Measurements from ENCODE around the gene PXN. TPM values are rescaled to one million over a fixed set of nuclear protein-coding genes. Genes with fewer than 3 reads are reported as not detected.
"Not testable (repeated sequence)": the region's sequence is repeated elsewhere in the genome, so short reads cannot be mapped to it uniquely, and the experiment has no call there.

Gene PXN
- total and polyA plus RNA-seq, 11 donors = 34.3 to 103 (median 69.9) TPM

DNA sequence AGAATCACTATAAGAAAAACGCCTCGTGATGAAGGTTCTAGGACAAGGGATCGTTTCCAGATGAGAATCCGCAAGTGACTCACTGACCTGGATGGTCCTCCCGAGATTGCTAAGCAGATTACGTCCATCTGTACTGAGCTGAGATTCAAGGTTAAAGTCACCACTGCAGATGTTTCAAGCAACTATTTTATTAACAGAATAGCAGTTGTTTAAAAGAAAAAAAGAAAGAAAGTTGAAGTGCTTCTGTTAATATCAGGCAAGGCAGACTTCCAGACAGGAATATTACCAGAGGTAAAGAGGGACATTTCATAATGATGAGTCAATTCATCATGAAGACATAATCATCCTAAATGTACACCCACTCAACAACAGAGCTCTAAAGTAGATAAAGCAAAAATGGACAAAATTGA lies 17.9 kb downstream of the PXN start:
- Histone ChIP-seq H3K4me1 (peaks cover 7 to 97% (median 85%) of the 10 kb centered on the region in 12 donors), H3K4me3 (peak overlapping the region in 9 of 12 donors; percentile 24 to 48 (median 35)), H3K36me3 (no peaks in the 10 kb centered on the region), H3K27ac (peak overlapping the region; percentile 30 to 93 (median 80)), H3K27me3 (no peaks in the 10 kb centered on the region), H3K9me3 (no peaks in the 10 kb centered on the region)
- no peak for ATAC-seq
- no peak for DNase-seq
- intact Hi-C loops (cut with DNase I) = loop anchor here in 1 of 10 donors (2.0 kb wide), 1 partner anchor 13 kb away; no protein-coding TSS in a partner anchor
- no peak for TF ChIP-seq POLR2A (IDR thresholded peaks at IDR 0.05)
- TF ChIP-seq, protein P1, sequence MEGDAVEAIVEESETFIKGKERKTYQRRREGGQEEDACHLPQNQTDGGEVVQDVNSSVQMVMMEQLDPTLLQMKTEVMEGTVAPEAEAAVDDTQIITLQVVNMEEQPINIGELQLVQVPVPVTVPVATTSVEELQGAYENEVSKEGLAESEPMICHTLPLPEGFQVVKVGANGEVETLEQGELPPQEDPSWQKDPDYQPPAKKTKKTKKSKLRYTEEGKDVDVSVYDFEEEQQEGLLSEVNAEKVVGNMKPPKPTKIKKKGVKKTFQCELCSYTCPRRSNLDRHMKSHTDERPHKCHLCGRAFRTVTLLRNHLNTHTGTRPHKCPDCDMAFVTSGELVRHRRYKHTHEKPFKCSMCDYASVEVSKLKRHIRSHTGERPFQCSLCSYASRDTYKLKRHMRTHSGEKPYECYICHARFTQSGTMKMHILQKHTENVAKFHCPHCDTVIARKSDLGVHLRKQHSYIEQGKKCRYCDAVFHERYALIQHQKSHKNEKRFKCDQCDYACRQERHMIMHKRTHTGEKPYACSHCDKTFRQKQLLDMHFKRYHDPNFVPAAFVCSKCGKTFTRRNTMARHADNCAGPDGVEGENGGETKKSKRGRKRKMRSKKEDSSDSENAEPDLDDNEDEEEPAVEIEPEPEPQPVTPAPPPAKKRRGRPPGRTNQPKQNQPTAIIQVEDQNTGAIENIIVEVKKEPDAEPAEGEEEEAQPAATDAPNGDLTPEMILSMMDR (IDR thresholded peaks at IDR 0.05) = no peak
- WGBS, 4 donors = 44 to 57% (median 52%) methylated on average over 6 of the region's 6 CpGs

DNA sequence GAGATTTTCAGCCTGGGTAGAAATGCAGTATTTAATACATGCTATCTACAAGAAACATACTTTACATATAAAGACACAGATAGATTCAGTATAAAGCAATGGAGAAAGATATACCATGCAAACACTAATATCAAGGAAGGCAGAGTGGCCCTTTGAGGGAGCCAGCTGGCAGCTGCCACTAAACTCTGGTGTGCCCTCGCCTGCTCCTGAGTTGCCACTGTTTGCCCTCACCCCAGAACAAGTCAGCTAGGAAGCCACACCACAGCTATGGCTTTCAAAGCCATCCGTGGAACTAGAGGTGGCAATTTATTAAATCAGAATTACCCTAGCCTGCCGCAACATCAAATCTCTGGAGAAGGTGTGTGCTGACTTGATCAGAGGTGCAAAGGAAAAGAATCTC lies 18.3 kb downstream of the PXN start:
- no peak for ATAC-seq
- TF ChIP-seq, protein P1 (IDR thresholded peaks at IDR 0.05) = no peak
- no peak for TF ChIP-seq POLR2A (IDR thresholded peaks at IDR 0.05)
- peak overlapping the region; percentile 30 to 93 (median 80) for H3K27ac ChIP-seq
- H3K9me3 ChIP-seq = no peaks in the 10 kb centered on the region
- intact Hi-C loops (cut with DNase I) = no loop called here
- H3K4me3 ChIP-seq = peak overlapping the region in 9 of 12 donors; percentile 24 to 48 (median 35)
- H3K36me3 ChIP-seq = no peaks in the 10 kb centered on the region
- DNase-seq = no peak
- no peaks in the 10 kb centered on the region for H3K27me3 ChIP-seq
- 46 to 56% (median 51%) methylated on average over 3 of the region's 3 CpGs for WGBS, 4 donors
- H3K4me1 ChIP-seq = peaks cover 7 to 97% (median 86%) of the 10 kb centered on the region in 12 donors

DNA sequence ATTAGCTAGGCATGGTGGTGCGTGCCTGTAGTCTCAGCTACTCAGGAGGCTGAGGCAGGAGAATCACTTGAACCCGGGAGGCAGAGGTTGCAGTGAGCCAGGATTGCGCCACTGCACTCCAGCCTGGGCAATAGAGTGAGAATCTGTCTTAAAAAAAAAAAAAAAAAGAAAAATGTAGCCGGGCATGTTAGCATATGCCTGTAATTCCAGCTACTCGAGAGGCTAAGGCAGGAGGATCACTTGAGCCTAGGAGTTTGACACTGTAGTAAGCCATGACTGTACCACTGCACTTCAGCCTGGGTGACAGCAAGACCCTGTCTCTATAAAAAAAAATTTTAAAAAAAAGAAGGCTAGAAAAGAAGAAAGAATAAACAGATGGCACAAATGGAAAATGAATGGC lies 18.8 kb downstream of the PXN start:
- peaks cover 7 to 97% (median 87%) of the 10 kb centered on the region in 12 donors for H3K4me1 ChIP-seq
- intact Hi-C loops (cut with DNase I); H3K36me3 ChIP-seq; H3K27me3 ChIP-seq; DNase-seq; H3K9me3 ChIP-seq; ATAC-seq: not testable (repeated sequence)
- peak overlapping the region in 7 of 12 donors; percentile 3 to 40 (median 32) for H3K4me3 ChIP-seq
- WGBS, 4 donors = 66 to 80% (median 73%) methylated on average over 5 of the region's 5 CpGs
- H3K27ac ChIP-seq = peak overlapping the region; percentile 26 to 88 (median 60)

DNA sequence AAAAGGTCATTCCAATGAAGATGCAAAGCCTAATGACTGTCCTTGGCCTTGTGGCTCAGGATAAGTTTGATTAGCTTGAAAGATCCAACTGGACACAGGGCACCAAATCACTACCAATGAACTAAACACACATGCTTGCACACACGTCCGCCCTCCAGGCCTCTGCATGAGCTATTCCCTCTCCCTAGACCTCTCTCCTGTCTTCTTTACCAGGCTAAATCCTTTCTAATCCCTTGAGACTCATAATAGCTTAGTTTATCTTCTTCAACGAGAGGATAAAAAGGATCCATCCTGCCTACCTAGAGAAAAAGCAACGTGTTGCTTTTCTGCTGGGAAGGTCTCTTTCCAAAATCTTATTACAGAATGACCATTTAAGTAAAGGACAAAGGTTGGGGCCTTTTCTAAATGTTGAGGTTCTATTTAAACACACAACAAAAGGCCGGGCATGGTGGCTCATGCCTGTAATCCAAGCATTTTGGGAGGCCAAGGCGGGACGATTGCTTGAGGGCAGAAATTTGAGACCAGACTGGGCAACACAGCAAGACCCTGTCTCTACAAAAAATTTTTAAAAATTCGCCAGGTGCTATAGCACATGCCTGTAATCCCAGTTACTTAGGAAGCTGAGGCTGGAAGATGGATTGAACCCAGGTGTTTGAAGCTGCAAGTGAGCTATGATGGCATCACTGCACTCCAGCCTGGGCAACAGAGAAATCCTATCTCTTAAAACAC lies 22.4 kb downstream of the PXN start:
- Histone ChIP-seq H3K36me3 (peaks cover 0 to 5% (median 0%) of the 10 kb centered on the region in 9 donors), H3K27ac (peak overlapping the region in 11 of 12 donors; percentile 53 to 81 (median 72)), H3K27me3 (no peaks in the 10 kb centered on the region), H3K9me3 (no peaks in the 10 kb centered on the region), H3K4me3 (no peak overlapping the region), H3K4me1 (peaks cover 27 to 98% (median 90%) of the 10 kb centered on the region in 12 donors)
- no peak for DNase-seq
- no peak for ATAC-seq
- intact Hi-C loops (cut with DNase I) = no loop called here
- TF ChIP-seq POLR2A (IDR thresholded peaks at IDR 0.05) = no peak
- TF ChIP-seq, protein P1 (IDR thresholded peaks at IDR 0.05) = no peak
- 68 to 75% (median 69%) methylated on average over 8 of the region's 8 CpGs for WGBS, 4 donors
